ENCODE results near the gene DGKI.

GRCh38 chr7:137873524-137873923 lies 26.8 kb upstream of the DGKI start:
- TF ChIP-seq CTCF (IDR thresholded peaks at IDR 0.05) (no peak), POLR2A (IDR thresholded peaks at IDR 0.05) (no peak)
